NCI-H1092 treated with DMSO at 0.1 percent for 48 hours (cell line): Measurements from ENCODE around the gene CLEC1A.
"Not testable (repeated sequence)": the region's sequence is repeated elsewhere in the genome, so short reads cannot be mapped to it uniquely, and the experiment has no call there.

Experiments
- DNase-seq: peaks from one replicate; lab custom pipeline; 2025; lab: John Stamatoyannopoulos, UW

Gene CLEC1A

DNA sequence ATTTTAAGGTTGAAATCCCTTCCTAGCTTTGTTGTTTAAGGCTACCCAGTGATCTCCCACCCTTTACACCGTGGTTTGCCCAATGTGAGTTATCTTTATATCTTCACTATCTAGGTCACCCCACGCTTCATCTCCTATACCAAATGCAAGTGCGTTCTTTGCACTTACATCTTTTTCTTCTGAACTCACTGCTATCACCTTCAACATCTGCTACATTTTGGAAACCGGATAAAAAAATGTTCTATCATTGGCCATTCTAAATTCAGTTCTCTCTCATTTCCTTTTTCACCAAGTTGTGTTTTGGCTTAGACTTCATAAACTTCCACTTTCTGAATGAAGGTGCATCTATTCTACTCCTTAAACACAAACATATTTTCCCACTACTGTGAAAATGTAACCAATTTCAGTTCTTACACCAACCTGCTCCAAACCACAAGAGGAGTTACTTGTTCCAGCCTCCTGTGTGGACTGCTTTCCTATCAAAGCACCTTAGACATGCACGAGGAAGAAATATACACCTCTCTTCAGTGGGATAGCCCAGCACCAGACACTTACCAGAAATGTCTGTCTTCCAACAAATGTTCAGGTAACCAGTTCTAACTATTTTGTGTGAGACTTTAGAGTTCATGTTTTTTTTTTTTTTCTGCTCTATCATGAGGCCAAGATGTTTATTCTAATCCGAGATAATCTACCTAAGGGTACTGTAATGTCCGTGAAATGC lies 46.4 kb downstream of the CLEC1A start:
- no peak for DNase-seq

DNA sequence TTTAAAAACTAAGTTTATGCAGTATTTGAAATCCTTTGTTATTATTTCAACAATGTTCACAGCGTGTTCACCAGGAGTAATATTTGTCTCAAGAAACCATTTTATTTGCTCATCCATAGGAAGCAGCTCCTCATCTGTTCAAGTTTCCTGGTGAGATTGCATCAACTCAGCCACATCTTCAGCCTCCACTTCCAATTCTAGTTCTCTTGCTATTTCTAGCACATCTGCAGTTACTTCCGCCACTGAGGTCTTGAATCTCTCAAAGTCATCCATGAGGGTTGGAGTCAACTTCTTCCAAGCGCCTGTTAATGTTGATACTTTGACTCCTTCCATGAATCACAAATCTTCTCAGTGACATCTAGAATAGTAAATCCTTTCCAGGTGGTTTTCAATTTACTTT lies 50.3 kb downstream of the CLEC1A start:
- no peak for DNase-seq

DNA sequence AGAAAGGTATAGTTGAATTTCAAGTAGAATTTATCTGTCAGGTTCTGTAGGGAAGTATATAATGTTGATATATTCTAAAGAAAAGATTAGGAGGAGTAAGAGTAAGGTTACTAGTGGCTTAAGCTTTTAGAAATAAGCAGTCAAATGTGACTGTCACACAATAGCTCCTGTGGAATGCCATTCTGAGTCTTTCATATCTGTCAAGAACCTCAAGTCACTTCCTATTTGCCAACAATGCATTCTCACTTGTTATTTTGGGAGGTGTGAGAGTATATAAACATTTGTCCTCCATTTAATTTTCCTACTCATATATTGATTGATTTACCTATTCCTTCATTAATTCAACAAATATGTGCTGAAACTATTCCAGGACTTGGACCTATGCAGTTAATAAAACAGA lies 56.6 kb downstream of the CLEC1A start:
- DNase-seq, result no peak

DNA sequence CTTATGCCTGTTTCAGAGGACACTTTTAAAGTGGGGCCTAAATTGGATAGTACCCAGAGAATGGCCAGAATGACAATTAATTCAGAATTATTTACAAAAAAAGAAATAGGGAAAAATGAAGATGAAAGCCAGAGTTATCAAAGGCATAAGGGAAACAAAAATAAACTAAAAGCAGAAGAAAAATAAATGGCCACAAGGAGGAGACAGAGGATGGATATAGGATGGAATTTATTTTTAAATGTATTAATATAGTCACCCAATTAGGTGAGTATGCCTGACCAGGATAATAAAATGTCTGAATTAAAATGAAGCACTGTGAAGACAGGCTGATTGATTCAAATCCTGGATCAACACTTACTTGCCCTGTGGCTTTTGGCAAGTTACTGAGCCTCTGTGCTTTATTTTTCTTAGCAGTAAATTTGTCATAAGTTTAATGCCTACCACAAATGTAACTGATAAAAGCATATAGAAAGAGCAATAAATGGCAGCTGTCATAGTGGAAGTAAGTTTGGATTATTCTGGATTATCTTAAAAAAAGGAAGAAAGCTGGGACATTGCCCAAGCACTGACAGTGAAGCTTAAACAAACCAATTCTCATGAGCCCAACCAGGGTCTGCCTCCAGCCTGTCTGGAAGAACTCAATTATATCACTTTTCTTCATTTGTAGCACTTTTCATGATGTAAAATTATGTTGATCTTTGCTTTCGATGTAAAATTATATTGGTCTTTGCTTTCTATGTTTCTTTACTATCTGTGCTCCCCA lies 64.8 kb downstream of the CLEC1A start:
- DNase-seq, result no peak

GRCh38 chr12:10031771-10032175 lies 67.0 kb downstream of the CLEC1A start:
- DNase-seq, result no peak

GRCh38 chr12:10031321-10031720 lies 67.5 kb downstream of the CLEC1A start:
- no peak for DNase-seq

GRCh38 chr12:10030446-10030845 lies 68.3 kb downstream of the CLEC1A start, which contains the start of gene CLEC9A:
CLEC9A (plus strand) TSS chr12:10030682; CDS start chr12:10052688, 22,006 bp downstream.
- DNase-seq, result no peak

- no peak for DNase-seq
Measured at GRCh38 chr12:10027721-10028120, 71.1 kb downstream of the CLEC1A start.

GRCh38 chr12:10027311-10027710 lies 71.5 kb downstream of the CLEC1A start:
- DNase-seq, result no peak

DNA sequence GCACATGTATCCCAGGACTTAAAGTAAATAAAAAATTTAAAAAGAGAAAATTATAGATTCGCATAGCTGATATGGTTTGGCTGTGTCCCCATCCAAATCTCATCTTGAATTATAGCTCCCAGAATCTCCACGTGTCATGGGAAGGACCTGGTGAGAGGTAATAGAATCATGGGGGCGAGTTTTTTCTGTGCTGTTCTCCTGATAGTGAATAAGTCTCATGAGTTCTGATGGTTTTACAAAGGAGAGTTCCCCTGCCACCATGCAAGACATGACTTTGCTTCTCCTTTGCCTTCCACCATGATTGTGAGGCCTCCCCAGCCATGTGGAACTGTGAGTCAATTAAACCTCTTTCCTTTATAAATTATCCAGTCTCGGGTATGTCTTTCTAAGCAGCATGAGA lies 72.1 kb downstream of the CLEC1A start:
- not testable (repeated sequence) for DNase-seq

DNA sequence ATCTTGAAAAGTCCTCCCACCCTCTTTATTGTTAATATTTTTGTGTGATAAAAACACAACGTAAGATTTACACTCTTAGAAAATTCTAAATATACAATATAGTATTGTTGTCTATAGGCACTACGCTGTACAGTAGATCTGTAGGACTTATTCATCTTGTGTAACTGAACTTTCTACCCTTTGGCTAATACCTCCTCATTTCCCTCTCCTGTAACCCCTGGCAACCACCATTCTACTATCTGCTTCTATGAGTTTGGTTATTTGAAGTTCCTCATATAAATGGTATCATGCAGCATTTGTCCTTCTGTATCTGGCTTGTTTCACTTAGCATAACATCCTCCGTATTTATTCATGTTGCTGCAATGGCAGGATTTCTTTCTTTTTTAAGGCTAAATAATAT lies 73.5 kb downstream of the CLEC1A start:
- DNase-seq, result no peak

DNA sequence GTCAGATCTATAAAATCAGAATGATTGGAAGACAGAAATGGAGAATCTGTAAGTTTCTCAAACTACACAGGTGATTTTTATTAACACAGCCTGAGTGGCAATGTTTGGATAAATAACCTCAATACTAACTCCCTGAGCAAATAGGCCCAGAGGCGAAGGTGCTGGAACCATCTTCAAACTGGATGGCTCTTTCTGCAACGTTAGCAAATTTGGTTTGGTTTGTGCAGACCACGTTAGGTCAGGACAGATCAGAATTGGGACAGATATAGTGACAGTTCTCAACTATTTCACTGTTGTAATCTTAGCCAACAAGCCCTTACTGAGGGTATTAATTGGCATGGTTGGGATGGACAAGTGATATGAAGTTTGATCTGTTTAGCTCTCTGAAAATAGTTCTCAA lies 77.4 kb downstream of the CLEC1A start:
- no peak for DNase-seq
